ENCODE measurements around the gene SMTNL2. TPM values are rescaled to one million over a fixed set of nuclear protein-coding genes. Genes with fewer than 3 reads are reported as not detected.
A peak's percentile ranks its signal among the peaks of the same experiment; 100 is the strongest.

Gene SMTNL2
- total RNA-seq (not detected), total RNA-seq (0 to 0.12 (median 0) reads per million in 29 experiments)
- 0.06 TPM for total RNA-seq (2013)

- H3K4me1 Mint-ChIP-seq: peaks cover 2 to 12% (median 6%) of the 10 kb centered on the region in 3 donors
- Histone ChIP-seq H3K4me3 (ENCODE audit: control insufficient read depth in 1 of 2, extremely low read depth in 1 of 2, low read length in 1 of 2) (peak within 1 kb of the TSS; percentile 31 to 58), H3K27me3 (replicated peaks in 1 of 2; ENCODE audit: control insufficient read depth in 2 of 2, extremely low read depth in 1 of 2, insufficient read depth in 2 of 2, low read length in 1 of 2) (peaks cover 7 to 60% of the 10 kb centered on the region in 2 experiments), H3K4me1 (ENCODE audit: control insufficient read depth in 1 of 2, extremely low read depth in 1 of 2, insufficient read depth in 2 of 2, low read length in 2 of 2) (peaks cover 0 to 5% of the 10 kb centered on the region in 2 experiments), H3K9me3 (no peaks in the 10 kb centered on the region), H3K36me3 (ENCODE audit: control insufficient read depth in 2 of 2, extremely low read depth in 1 of 2, insufficient read depth in 1 of 2, low read length in 1 of 2) (no peaks in the 10 kb centered on the region), H3K27ac (ENCODE audit: low read length) (no peak within 1 kb of the TSS)
- ChIA-PET POLR2A (no interaction called here), CTCF (no interaction called here)
- no peak within 1 kb of the TSS for H3K27ac Mint-ChIP-seq
- H3K36me3 Mint-ChIP-seq: no peaks in the 10 kb centered on the region
- peak in 6 of 35 experiments; percentile 6 to 24 (median 14) for DNase-seq
- H3K4me3 Mint-ChIP-seq: peak within 1 kb of the TSS; percentile 63 to 76 (median 67)
- 2% methylated on average over 99 of the region's 100 CpGs for WGBS (ENCODE audit: insufficient coverage)
- ATAC-seq (replicated peaks in 1 of 4): peak; percentile 41 to 71 (median 52)
- H3K27me3 Mint-ChIP-seq: peaks cover 25 to 51% of the 10 kb centered on the region in 2 donors
- H3K9me3 Mint-ChIP-seq: no peaks in the 10 kb centered on the region
Measured at GRCh38 chr17:4584101-4584916, at the start of gene SMTNL2. Gene SMTNL2, plus strand, starts transcription at chr17:4584529. Its CDS starts 77 bp downstream, at chr17:4584606.

- ChIA-PET CTCF (interaction anchor here in 1 of 2 donors (0.6 kb wide), 1 partner anchor 523 kb away, joined by 4 read pairs; no protein-coding TSS in a partner anchor), POLR2A (no interaction called here)
- Mint-ChIP-seq H3K36me3 (peaks cover 4% of the 10 kb centered on the region), H3K4me3 (no peak overlapping the region), H3K4me1 (peaks cover 0 to 5% (median 1%) of the 10 kb centered on the region in 3 donors), H3K27me3 (peaks cover 7% of the 10 kb centered on the region in 2 donors), H3K9me3 (no peaks in the 10 kb centered on the region), H3K27ac (no peak overlapping the region)
- H3K36me3 ChIP-seq (ENCODE audit: control insufficient read depth in 2 of 2, extremely low read depth in 1 of 2, insufficient read depth in 1 of 2, low read length in 1 of 2): peaks cover 9 to 13% of the 10 kb centered on the region in 2 donors
- WGBS (ENCODE audit: insufficient coverage): 76% methylated on average over 19 of the region's 27 CpGs
- ATAC-seq (replicated peaks in 1 of 4) (no peak), DNase-seq (no peak)
- H3K4me1 ChIP-seq (ENCODE audit: control insufficient read depth in 1 of 2, extremely low read depth in 1 of 2, insufficient read depth in 2 of 2, low read length in 2 of 2): no peaks in the 10 kb centered on the region
- H3K4me3 ChIP-seq (ENCODE audit: control insufficient read depth in 1 of 2, extremely low read depth in 1 of 2, low read length in 1 of 2): no peak overlapping the region
- H3K9me3 ChIP-seq: no peaks in the 10 kb centered on the region
- H3K27me3 ChIP-seq (replicated peaks in 1 of 2; ENCODE audit: control insufficient read depth in 2 of 2, extremely low read depth in 1 of 2, insufficient read depth in 2 of 2, low read length in 1 of 2): peaks cover 0 to 42% of the 10 kb centered on the region in 2 experiments
- no peak overlapping the region for H3K27ac ChIP-seq (ENCODE audit: low read length)
Measured at GRCh38 chr17:4534928-4535666, 49.2 kb upstream of the SMTNL2 start.

- Histone ChIP-seq H3K9me3 (no peaks in the 10 kb centered on the region), H3K27ac (ENCODE audit: low read length) (no peak overlapping the region), H3K27me3 (replicated peaks in 1 of 2; ENCODE audit: control insufficient read depth in 2 of 2, extremely low read depth in 1 of 2, insufficient read depth in 2 of 2, low read length in 1 of 2) (peaks cover 0 to 42% of the 10 kb centered on the region in 2 experiments), H3K36me3 (ENCODE audit: control insufficient read depth in 2 of 2, extremely low read depth in 1 of 2, insufficient read depth in 1 of 2, low read length in 1 of 2) (peaks cover 11 to 19% of the 10 kb centered on the region in 2 donors), H3K4me3 (ENCODE audit: control insufficient read depth in 1 of 2, extremely low read depth in 1 of 2, low read length in 1 of 2) (no peak overlapping the region), H3K4me1 (ENCODE audit: control insufficient read depth in 1 of 2, extremely low read depth in 1 of 2, insufficient read depth in 2 of 2, low read length in 2 of 2) (no peaks in the 10 kb centered on the region)
- H3K4me3 Mint-ChIP-seq: no peak overlapping the region
- H3K27me3 Mint-ChIP-seq: peaks cover 7% of the 10 kb centered on the region in 2 donors
- ChIA-PET CTCF (no interaction called here), POLR2A (no interaction called here)
- H3K4me1 Mint-ChIP-seq: peaks cover 0 to 5% (median 1%) of the 10 kb centered on the region in 3 donors
- DNase-seq: no peak
- H3K9me3 Mint-ChIP-seq: no peaks in the 10 kb centered on the region
- H3K27ac Mint-ChIP-seq: no peak overlapping the region
- 83% methylated on average over 8 of the region's 19 CpGs for WGBS (ENCODE audit: insufficient coverage)
- ATAC-seq (replicated peaks in 1 of 4): no peak
- H3K36me3 Mint-ChIP-seq: peaks cover 4% of the 10 kb centered on the region
Measured at GRCh38 chr17:4535667-4536258, 48.6 kb upstream of the SMTNL2 start.

- H3K4me3 ChIP-seq (ENCODE audit: control insufficient read depth in 1 of 2, extremely low read depth in 1 of 2, low read length in 1 of 2): no peak overlapping the region
- H3K27ac Mint-ChIP-seq: no peak overlapping the region
- no peaks in the 10 kb centered on the region for H3K9me3 ChIP-seq
- no peak overlapping the region for H3K27ac ChIP-seq (ENCODE audit: low read length)
- peaks cover 4% of the 10 kb centered on the region for H3K36me3 Mint-ChIP-seq
- DNase-seq: no peak
- peaks cover 12 to 24% of the 10 kb centered on the region in 2 donors for H3K36me3 ChIP-seq (ENCODE audit: control insufficient read depth in 2 of 2, extremely low read depth in 1 of 2, insufficient read depth in 1 of 2, low read length in 1 of 2)
- H3K4me1 Mint-ChIP-seq: peaks cover 0 to 5% (median 1%) of the 10 kb centered on the region in 3 donors
- H3K27me3 ChIP-seq (replicated peaks in 1 of 2; ENCODE audit: control insufficient read depth in 2 of 2, extremely low read depth in 1 of 2, insufficient read depth in 2 of 2, low read length in 1 of 2): peaks cover 0 to 40% of the 10 kb centered on the region in 2 experiments
- ChIA-PET POLR2A (no interaction called here), CTCF (no interaction called here)
- WGBS (ENCODE audit: insufficient coverage): 71% methylated on average over 9 of the region's 19 CpGs
- ATAC-seq (replicated peaks in 1 of 4): peak in 1 of 4 experiments; percentile 14
- no peak overlapping the region for H3K4me3 Mint-ChIP-seq
- H3K9me3 Mint-ChIP-seq: no peaks in the 10 kb centered on the region
- no peaks in the 10 kb centered on the region for H3K4me1 ChIP-seq (ENCODE audit: control insufficient read depth in 1 of 2, extremely low read depth in 1 of 2, insufficient read depth in 2 of 2, low read length in 2 of 2)
- H3K27me3 Mint-ChIP-seq: peaks cover 7% of the 10 kb centered on the region in 2 donors
Measured at GRCh38 chr17:4536259-4536741, 48.0 kb upstream of the SMTNL2 start.

- ChIA-PET POLR2A (no interaction called here), CTCF (no interaction called here)
- Mint-ChIP-seq H3K36me3 (peaks cover 7% of the 10 kb centered on the region), H3K27ac (no peak overlapping the region), H3K27me3 (peaks cover 6 to 7% of the 10 kb centered on the region in 2 donors), H3K4me3 (no peak overlapping the region), H3K9me3 (no peaks in the 10 kb centered on the region), H3K4me1 (peaks cover 0 to 5% (median 1%) of the 10 kb centered on the region in 3 donors)
- no peak overlapping the region for H3K4me3 ChIP-seq (ENCODE audit: control insufficient read depth in 1 of 2, extremely low read depth in 1 of 2, low read length in 1 of 2)
- 88% methylated on average over 6 of the region's 18 CpGs for WGBS (ENCODE audit: insufficient coverage)
- DNase-seq (no peak), ATAC-seq (replicated peaks in 1 of 4) (no peak)
- H3K36me3 ChIP-seq (ENCODE audit: control insufficient read depth in 2 of 2, extremely low read depth in 1 of 2, insufficient read depth in 1 of 2, low read length in 1 of 2): peaks cover 17 to 29% of the 10 kb centered on the region in 2 donors
- H3K4me1 ChIP-seq (ENCODE audit: control insufficient read depth in 1 of 2, extremely low read depth in 1 of 2, insufficient read depth in 2 of 2, low read length in 2 of 2): no peaks in the 10 kb centered on the region
- H3K9me3 ChIP-seq: no peaks in the 10 kb centered on the region
- no peak overlapping the region for H3K27ac ChIP-seq (ENCODE audit: low read length)
- peaks cover 0 to 34% of the 10 kb centered on the region in 2 experiments for H3K27me3 ChIP-seq (replicated peaks in 1 of 2; ENCODE audit: control insufficient read depth in 2 of 2, extremely low read depth in 1 of 2, insufficient read depth in 2 of 2, low read length in 1 of 2)
Measured at GRCh38 chr17:4536742-4537411, 47.5 kb upstream of the SMTNL2 start.
